SKM-1 treated with dmso at 0.1 percent for 144 hours (cell line): ENCODE data around the gene ICE1.
"Not testable (repeated sequence)": the region's sequence is repeated elsewhere in the genome, so short reads cannot be mapped to it uniquely, and the experiment has no call there.

ENCODE experiments used
- DNase-seq: peaks from one replicate; lab custom pipeline; 2025; ENCODE audit not compliant: unreplicated experiment; lab: John Stamatoyannopoulos, UW

ICE1 gene

GRCh38 chr5:5421961-5422818, at the start of gene ICE1:
TSS of gene ICE1 (plus strand) at chr5:5422677. CDS start at chr5:5422916, 239 bp downstream.
- peak; percentile 95 for DNase-seq

GRCh38 chr5:5372930-5373329, 49.5 kb upstream of the ICE1 start:
- no peak for DNase-seq

- no peak for DNase-seq
These were observed 49.0 kb upstream of the ICE1 start for GRCh38 chr5:5373351-5373989.

DNA sequence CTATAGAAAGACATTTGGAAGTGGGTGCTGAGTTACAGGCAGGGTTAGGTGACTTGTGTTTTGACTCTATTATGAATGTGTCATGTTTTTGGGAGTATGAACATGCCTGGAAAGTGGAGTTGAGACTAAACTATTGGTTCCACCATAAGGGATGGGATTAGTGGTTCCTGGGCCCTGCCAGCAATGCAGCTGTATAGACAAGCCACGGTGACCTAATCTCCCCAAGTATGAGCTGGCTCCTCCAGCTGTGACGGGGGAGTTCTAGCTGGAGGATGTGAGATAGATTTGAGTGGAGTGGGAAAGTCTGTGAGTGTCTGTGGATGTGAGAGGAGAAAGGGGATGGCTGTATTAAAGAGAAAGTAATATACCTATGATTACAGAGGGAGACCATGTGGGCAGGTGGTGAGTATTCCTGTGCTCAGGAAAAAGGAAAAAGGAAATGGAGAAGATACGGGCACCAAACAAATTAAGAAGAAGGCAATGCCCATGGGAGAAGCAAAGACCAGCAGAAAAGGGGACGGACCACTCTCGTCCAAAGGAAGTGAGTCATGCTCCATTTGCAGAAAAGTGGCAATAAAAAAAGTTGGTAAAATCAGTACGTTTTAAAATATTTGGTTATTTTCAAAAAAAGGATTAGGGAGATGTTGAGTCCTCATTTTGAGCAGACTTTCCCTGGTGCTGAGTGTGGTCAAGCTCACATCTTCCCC, 48.3 kb upstream of the ICE1 start:
- DNase-seq, result no peak

GRCh38 chr5:5377780-5378179, 44.7 kb upstream of the ICE1 start:
- DNase-seq, result no peak

- no peak for DNase-seq
These were observed 43.9 kb upstream of the ICE1 start for GRCh38 chr5:5378531-5378930.

- no peak for DNase-seq
These were observed 42.2 kb upstream of the ICE1 start for GRCh38 chr5:5380298-5380697.

DNA sequence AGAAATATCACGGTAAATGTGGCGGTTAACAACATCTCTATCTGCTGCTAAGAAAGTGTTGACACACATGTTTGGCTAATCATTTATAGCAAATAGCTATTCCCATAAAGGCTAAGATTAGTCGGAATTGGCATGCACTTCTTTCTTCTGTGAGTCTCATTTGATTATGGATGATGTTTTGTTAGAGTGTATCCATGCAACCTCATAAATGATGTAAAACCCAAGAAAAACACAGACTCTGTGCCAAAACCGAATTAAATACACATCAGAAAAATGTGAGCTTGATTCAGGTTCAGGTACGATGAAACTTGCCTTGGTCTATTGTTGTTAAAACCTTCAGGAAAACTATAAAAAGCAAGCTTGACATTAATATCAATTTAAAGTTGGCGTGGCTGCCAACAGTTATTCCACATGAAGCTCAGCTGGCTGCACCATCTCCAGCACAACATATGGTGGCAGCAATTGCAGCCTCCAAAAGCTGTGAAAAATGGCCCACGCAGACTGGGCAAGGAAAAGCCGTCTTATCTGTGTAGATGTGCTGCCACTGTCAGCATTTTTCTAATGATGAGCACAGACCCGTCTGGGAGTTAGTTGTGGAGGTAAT, 41.1 kb upstream of the ICE1 start:
- no peak for DNase-seq

DNA sequence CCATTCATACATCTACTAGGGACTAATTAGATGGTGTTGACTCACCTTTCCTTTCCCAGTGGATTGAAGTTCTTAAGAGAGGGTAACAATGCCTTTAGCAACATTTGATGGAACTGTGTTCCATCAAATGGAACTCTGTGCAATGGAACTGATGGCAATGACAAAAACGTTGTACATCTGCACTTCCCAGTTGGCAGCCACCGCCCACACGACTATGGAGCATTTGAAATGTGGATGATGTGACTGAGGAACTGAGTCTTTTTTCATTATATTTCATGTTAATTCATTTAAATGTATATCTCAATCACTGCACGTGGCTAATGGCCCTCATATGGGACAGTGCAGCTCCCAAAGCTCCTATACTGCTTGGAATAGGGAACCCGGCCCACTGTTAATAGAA, 39.0 kb upstream of the ICE1 start:
- DNase-seq, result no peak

DNA sequence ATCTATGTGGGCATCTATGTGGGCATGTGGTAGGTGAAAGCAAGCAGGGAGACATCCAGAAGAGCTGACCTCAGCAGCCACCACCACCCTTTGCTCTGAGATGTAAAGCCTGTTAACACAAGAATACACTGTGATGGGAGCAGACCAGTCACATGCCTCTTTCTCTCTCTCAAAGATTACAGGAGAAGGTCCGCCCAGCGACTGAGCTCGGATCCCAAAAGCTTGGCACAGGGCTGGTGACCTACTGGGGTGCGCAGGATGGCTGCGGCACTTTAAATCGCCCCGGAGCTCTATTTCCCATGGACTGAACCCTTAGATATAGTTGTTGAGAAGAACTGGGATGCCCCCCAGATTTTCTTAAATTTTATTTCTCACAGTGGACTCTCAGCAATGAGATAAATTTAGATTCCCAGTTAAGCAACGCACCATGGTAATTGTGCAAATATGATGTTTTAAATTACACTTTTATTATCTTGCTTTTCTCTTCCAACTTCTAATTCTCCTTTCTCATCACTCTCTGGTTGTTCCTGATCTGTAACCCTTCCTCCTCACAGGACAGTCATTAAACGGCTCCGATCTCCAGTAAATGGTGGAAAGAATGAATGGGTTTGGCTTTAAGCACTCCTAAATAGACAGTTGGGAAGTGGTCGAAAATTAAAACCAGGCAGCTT, 37.7 kb upstream of the ICE1 start:
- no peak for DNase-seq

- DNase-seq, result no peak
These were observed 37.2 kb upstream of the ICE1 start for GRCh38 chr5:5385331-5385662.

DNA sequence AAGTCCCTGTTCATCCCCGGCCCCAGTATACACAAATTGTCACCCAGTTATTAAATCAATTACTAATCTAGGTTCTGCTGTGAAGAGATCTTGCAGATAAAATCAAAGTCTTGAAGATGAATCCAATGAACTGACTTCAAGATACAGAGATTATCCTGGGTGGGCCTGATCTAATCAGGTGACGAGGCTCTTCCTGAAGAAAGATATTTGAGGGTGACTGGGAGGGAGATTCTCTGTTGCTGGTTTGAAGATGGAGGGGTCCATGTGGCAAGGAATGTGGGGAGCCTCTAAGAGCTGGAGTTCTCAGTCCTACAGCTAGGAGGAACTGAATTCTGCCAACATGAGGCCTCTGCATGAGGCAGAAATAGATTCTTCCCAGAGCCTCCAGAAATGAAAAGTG, 36.1 kb upstream of the ICE1 start:
- no peak for DNase-seq

- no peak for DNase-seq
These were observed 35.3 kb upstream of the ICE1 start for GRCh38 chr5:5387192-5387591.

DNA sequence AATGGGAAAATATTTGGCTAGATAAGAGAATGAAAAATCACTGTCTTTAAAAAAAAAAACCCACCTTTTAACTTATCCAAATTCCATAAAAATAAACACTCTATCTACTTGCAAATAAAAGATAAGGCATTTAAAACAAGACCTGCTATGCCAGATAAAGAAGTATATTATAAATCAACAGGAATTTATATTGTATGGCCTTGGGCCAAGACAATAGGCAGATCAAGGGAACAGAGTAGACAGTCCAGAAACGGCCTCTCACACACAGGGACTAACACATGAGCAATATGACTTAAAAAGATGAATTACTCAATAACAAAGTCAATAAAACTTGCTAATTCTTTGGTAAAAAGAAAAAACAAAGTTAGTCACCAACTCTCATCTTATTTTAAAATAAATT, 34.7 kb upstream of the ICE1 start:
- DNase-seq, result no peak

- not testable (repeated sequence) for DNase-seq
These were observed 32.2 kb upstream of the ICE1 start for GRCh38 chr5:5390121-5390869.

DNA sequence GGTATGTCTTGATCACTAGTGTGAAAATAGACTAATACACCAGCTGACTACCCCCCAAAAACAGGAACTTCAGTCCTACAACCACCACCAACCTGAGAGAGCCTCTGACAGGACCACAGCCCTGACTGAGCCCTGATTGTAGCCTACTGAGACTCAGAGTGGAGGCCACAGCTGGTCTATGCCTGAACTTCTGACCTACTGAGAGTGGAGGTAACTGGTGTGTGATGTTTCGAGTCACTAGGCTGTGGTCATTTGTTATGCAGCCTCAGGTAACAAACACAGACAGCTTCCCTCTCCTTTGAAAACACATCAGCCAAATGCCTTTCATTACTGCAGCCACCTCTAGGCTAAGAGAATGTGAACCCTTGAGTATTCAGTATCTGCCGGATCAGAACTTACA, 30.0 kb upstream of the ICE1 start:
- DNase-seq, result not testable (repeated sequence)

- DNase-seq, result not testable (repeated sequence)
These were observed 28.0 kb upstream of the ICE1 start for GRCh38 chr5:5394384-5394986.

DNA sequence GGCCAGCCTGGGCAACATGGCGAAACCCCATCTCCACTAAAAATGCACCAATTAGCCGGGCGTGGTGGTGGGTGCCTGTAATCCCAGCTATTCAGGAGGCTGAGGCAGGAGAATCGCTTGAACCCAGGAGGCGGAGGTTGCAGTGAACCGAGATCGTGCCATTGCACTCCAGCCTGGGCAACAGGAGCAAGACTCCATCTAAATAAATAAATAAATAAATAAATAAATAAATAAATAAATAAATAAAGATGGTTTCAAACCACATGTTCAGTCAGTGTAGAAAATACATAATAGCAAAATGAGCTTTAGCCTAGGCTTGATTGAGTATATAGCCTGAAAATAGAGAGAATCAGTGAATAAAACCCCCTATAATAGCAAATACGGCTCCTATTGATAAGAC, 27.4 kb upstream of the ICE1 start:
- DNase-seq, result not testable (repeated sequence)

- no peak for DNase-seq
These were observed 24.4 kb upstream of the ICE1 start for GRCh38 chr5:5398071-5398470.

DNA sequence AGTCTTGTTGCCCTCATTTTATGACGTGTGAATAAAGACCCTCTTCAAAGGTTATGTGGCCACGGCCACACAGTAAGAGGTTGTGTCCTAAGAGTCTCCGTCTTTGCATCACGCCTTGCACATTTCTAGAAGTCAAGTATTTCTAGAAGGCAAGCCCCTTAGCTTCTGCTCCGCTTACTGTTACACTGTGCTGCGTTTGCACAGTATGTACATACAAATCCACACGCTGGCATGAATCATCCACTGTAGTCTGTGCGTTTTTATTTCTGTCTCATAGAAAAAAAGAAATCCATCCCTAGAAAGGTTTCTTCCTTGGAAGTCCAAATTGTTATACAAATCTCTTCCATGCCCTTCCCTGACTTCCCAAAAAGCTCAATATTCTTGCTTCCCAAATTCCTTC, 21.4 kb upstream of the ICE1 start:
- DNase-seq, result no peak
